ENCODE results near the gene ABCC9.
"Not testable (repeated sequence)": the region's sequence is repeated elsewhere in the genome, so short reads cannot be mapped to it uniquely, and the experiment has no call there.

GRCh38 chr12:21812340-21812739, 128.9 kb downstream of the ABCC9 start:
- not testable (repeated sequence) for TF ChIP-seq POLR2A, CTCF (IDR thresholded peaks at IDR 0.05)
